H1 (cell line): ENCODE results near the gene RHOBTB1. TPM values are rescaled to one million over a fixed set of nuclear protein-coding genes. Genes with fewer than 3 reads are reported as not detected.

Source experiments
- CTCF ChIA-PET: fragments of 300-600 bp; sonication (Branson Sonifier 250); formaldehyde crosslinking; loops from one replicate; lab custom pipeline; 2021; ENCODE audit not compliant: partially characterized antibody; lab: Charles Lee
- POLR2A ChIA-PET: fragments of 300-600 bp; sonication (Branson Sonifier 250); formaldehyde crosslinking; loops from one replicate; lab custom pipeline; 2021; ENCODE audit warnings: inconsistent platforms; ENCODE audit not compliant: partially characterized antibody; lab: Charles Lee
- DNase-seq, 2 experiments: peaks; one replicate each; pipeline versions ENCODE4 v3.0.0 to v3.0.0-alpha.2; 2010 to 2022; ENCODE audit warnings: low spot score in 2 of 2, low read depth in 1 of 2, mixed read lengths in 1 of 2
- FAIRE-seq: peaks from 2 replicates; lab custom pipeline; 2011; peaks lifted over from hg19 to GRCh38; lab: Jason Lieb, UNC
- H2AFZ ChIP-seq: 2 replicates; pipeline ENCODE4 v1.8.1; 2012; ENCODE audit warnings: low read length, inconsistent platforms
- H2AK5ac ChIP-seq: 2 replicates; pipeline ENCODE4 v1.6.1; 2013; ENCODE audit warnings: low read depth, low read length
- H2BK120ac ChIP-seq: replicated peaks from 2 replicates; pipeline ENCODE3; 2013; ENCODE audit warnings: low read depth, low read length, inconsistent platforms
- H2BK12ac ChIP-seq: 2 replicates; pipeline ENCODE4 v1.6.1; 2013; ENCODE audit warnings: low read depth, low read length
- H2BK15ac ChIP-seq: 2 replicates; pipeline ENCODE4 v1.6.1; 2013; ENCODE audit warnings: low read length
- H2BK20ac ChIP-seq: 2 replicates; pipeline ENCODE4 v1.6.1; 2013; ENCODE audit warnings: low read length
- H2BK5ac ChIP-seq: 2 replicates; pipeline ENCODE4 v1.6.1; 2013; ENCODE audit warnings: low read depth, low read length
- H3K14ac ChIP-seq: 2 replicates; pipeline ENCODE4 v1.6.1; 2013; ENCODE audit warnings: inconsistent platforms; ENCODE audit not compliant: insufficient read length
- H3K18ac ChIP-seq: 2 replicates; pipeline ENCODE4 v1.6.1; 2013; ENCODE audit warnings: low read length; ENCODE audit errors: extremely low read depth
- H3K23ac ChIP-seq: 2 replicates; pipeline ENCODE4 v1.6.1; 2013; ENCODE audit warnings: inconsistent platforms; ENCODE audit not compliant: insufficient read length
- H3K23me2 ChIP-seq: 2 replicates; pipeline ENCODE4 v1.6.1; 2013; ENCODE audit warnings: low read depth, low read length
- H3K27ac ChIP-seq: 2 replicates; pipeline ENCODE4 v1.6.1; 2011; ENCODE audit warnings: low read depth, low read length, inconsistent platforms
- H3K27me3 ChIP-seq, 4 experiments: replicated peaks in 1 of 4; 1 replicate in 1 of 4; 2 replicates in 3 of 4; pipeline versions ENCODE4 v1.6.1 to v1.8.1; 2011 to 2013; ENCODE audit warnings: low read length in 3 of 4, mild to moderate bottlenecking in 3 of 4, inconsistent platforms in 2 of 4, mixed read lengths in 2 of 4, moderate library complexity in 1 of 4; ENCODE audit not compliant: control insufficient read depth in 3 of 4, insufficient read depth in 3 of 4; ENCODE audit errors: extremely low read depth in 1 of 4
- H3K36me3 ChIP-seq, 4 experiments: 2 replicates each; pipeline versions ENCODE4 v1.6.1 to v1.8.1; 2011 to 2013; ENCODE audit warnings: mild to moderate bottlenecking in 4 of 4, low read length in 3 of 4, moderate library complexity in 2 of 4, control low read depth in 1 of 4, inconsistent platforms in 1 of 4; ENCODE audit not compliant: insufficient read depth in 4 of 4, control insufficient read depth in 2 of 4
- H3K4ac ChIP-seq: replicated peaks from 2 replicates; pipeline ENCODE3; 2013; ENCODE audit warnings: low read length, low read depth, mixed read lengths, inconsistent platforms; ENCODE audit not compliant: insufficient read length
- H3K4me1 ChIP-seq, 4 experiments: replicated peaks in 1 of 4; 1 replicate in 1 of 4; 2 replicates in 3 of 4; pipeline versions ENCODE4 v1.6.1 to v1.8.1; 2011 to 2013; ENCODE audit warnings: low read length in 3 of 4, inconsistent platforms in 2 of 4, mixed read lengths in 1 of 4; ENCODE audit not compliant: insufficient read depth in 4 of 4, control insufficient read depth in 3 of 4
- H3K4me2 ChIP-seq, 2 experiments: 2 replicates each; pipeline versions ENCODE4 v1.6.1 to v1.8.1; 2011 to 2013; ENCODE audit warnings: low read depth in 2 of 2, low read length in 2 of 2, control low read depth in 1 of 2, inconsistent platforms in 1 of 2, mild to moderate bottlenecking in 1 of 2; ENCODE audit not compliant: insufficient read depth in 1 of 2
- H3K4me3 ChIP-seq, 4 experiments: fragments of 200-600, 300-600 bp in 1 of 4; sonication (generic), shearing (Covaris generic), sonication (Bioruptor Twin) in 1 of 4; 2 replicates each; pipeline versions ENCODE4 v1.5.1 to v1.8.1; 2011 to 2016; ENCODE audit warnings: low read length in 4 of 4, low read depth in 3 of 4, control low read depth in 2 of 4, inconsistent platforms in 2 of 4, mild to moderate bottlenecking in 2 of 4, mixed read lengths in 1 of 4, moderate library complexity in 1 of 4; ENCODE audit not compliant: insufficient read depth in 2 of 4; ENCODE audit errors: extremely low read depth in 1 of 4
- H3K56ac ChIP-seq: replicated peaks from 2 replicates; pipeline ENCODE3; 2013; ENCODE audit warnings: low read depth, mild to moderate bottlenecking, mixed read lengths, low read length, inconsistent platforms; ENCODE audit not compliant: insufficient read length
- H3K79me1 ChIP-seq: 2 replicates; pipeline ENCODE4 v1.6.1; 2013; ENCODE audit warnings: low read depth, low read length, control low read depth
- H3K79me2 ChIP-seq, 2 experiments: 2 replicates each; pipeline versions ENCODE4 v1.6.1 to v1.8.1; 2012 to 2013; ENCODE audit warnings: low read length in 2 of 2, mild to moderate bottlenecking in 2 of 2, inconsistent platforms in 1 of 2; ENCODE audit not compliant: insufficient read depth in 2 of 2, control insufficient read depth in 1 of 2
- H3K9ac ChIP-seq, 4 experiments: replicated peaks in 1 of 4; 1 replicate in 1 of 4; 2 replicates in 3 of 4; pipeline versions ENCODE4 v1.6.1 to v1.8.1; 2011 to 2013; ENCODE audit warnings: low read depth in 3 of 4, low read length in 3 of 4, control low read depth in 2 of 4, mild to moderate bottlenecking in 2 of 4, moderate library complexity in 2 of 4, inconsistent platforms in 1 of 4; ENCODE audit errors: extremely low read depth in 1 of 4
- H3K9me3 ChIP-seq, 2 experiments: 2 replicates each; pipeline versions ENCODE4 v1.6.1 to v1.8.1; 2012 to 2013; ENCODE audit warnings: mild to moderate bottlenecking in 2 of 2, moderate library complexity in 2 of 2, control low read depth in 1 of 2, inconsistent platforms in 1 of 2, low read depth in 1 of 2, low read length in 1 of 2, mixed read lengths in 1 of 2; ENCODE audit not compliant: insufficient read depth in 2 of 2
- H4K20me1 ChIP-seq, 2 experiments: replicated peaks in 1 of 2; 2 replicates each; pipeline versions ENCODE3 to v1.8.1; 2011 to 2013; ENCODE audit warnings: inconsistent platforms in 2 of 2, low read length in 2 of 2, mild to moderate bottlenecking in 1 of 2; ENCODE audit not compliant: insufficient read depth in 2 of 2, control insufficient read depth in 1 of 2
- H4K5ac ChIP-seq: 2 replicates; pipeline ENCODE4 v1.6.1; 2013; ENCODE audit warnings: low read length, low read depth, mixed read lengths, inconsistent platforms; ENCODE audit not compliant: insufficient read length
- H4K8ac ChIP-seq: 2 replicates; pipeline ENCODE4 v1.8.0; 2013; ENCODE audit warnings: mild to moderate bottlenecking, moderate library complexity, low read length, inconsistent platforms; ENCODE audit not compliant: insufficient read depth; ENCODE audit errors: extremely low read depth
- H4K91ac ChIP-seq: replicated peaks from 2 replicates; pipeline ENCODE3; 2013; ENCODE audit warnings: low read length, mixed read lengths, inconsistent platforms; ENCODE audit not compliant: insufficient read length
- BACH1 ChIP-seq: IDR thresholded peaks from 2 replicates; pipeline ENCODE4 v1.6.1; 2012; ENCODE audit warnings: low read length, improper control_type of control experiment
- GTF2F1 ChIP-seq: IDR thresholded peaks from 2 replicates; pipeline ENCODE4 v1.6.1; 2012; ENCODE audit warnings: low read depth, low read length, improper control_type of control experiment, borderline replicate concordance
- JUND ChIP-seq: IDR thresholded peaks from 2 replicates; pipeline ENCODE4 v1.6.1; 2011; ENCODE audit warnings: mild to moderate bottlenecking, improper control_type of control experiment, low read length
- KDM4A ChIP-seq: IDR thresholded peaks from one replicate; pipeline ENCODE4 v1.7.1; 2012; ENCODE audit warnings: low read depth, mild to moderate bottlenecking, moderate library complexity, low read length, inconsistent platforms; ENCODE audit not compliant: severe bottlenecking
- POLR2A ChIP-seq, 2 experiments: IDR thresholded peaks; 1 replicate in 1 of 2; 2 replicates in 1 of 2; pipeline ENCODE4 v1.6.1; 2011; ENCODE audit warnings: low read depth in 2 of 2, low read length in 2 of 2, mild to moderate bottlenecking in 2 of 2; ENCODE audit errors: control extremely low read depth in 1 of 2
- RAD21 ChIP-seq, 2 experiments: IDR thresholded peaks in 1 of 2; conservative IDR thresholded peaks in 1 of 2; 2 replicates each; pipeline ENCODE4 v1.6.1; 2011; ENCODE audit warnings: low read depth in 2 of 2, low read length in 2 of 2, improper control_type of control experiment in 1 of 2, inconsistent platforms in 1 of 2, mild to moderate bottlenecking in 1 of 2, moderate library complexity in 1 of 2
- RBBP5 ChIP-seq: IDR thresholded peaks from 2 replicates; pipeline ENCODE4 v1.7.1; 2012; ENCODE audit warnings: low read depth, mild to moderate bottlenecking, inconsistent platforms, low read length, moderate library complexity, borderline replicate concordance
- RFX5 ChIP-seq: IDR thresholded peaks from 2 replicates; pipeline ENCODE4 v1.6.1; 2011; ENCODE audit warnings: low read depth, low read length, improper control_type of control experiment, borderline replicate concordance
- RXRA ChIP-seq: IDR thresholded peaks from 2 replicates; pipeline ENCODE4 v1.6.1; 2011; ENCODE audit warnings: low read depth, mild to moderate bottlenecking, low read length, moderate library complexity; ENCODE audit not compliant: insufficient read depth
- TAF7 ChIP-seq: optimal IDR thresholded peaks from 2 replicates; pipeline ENCODE3; 2011; ENCODE audit warnings: low read depth, mild to moderate bottlenecking, inconsistent platforms, low read length, moderate library complexity, borderline replicate concordance
- TCF12 ChIP-seq: IDR thresholded peaks from 2 replicates; pipeline ENCODE4 v1.6.1; 2011; ENCODE audit warnings: low read depth, mild to moderate bottlenecking, low read length
- WGBS, 2 experiments: shearing (Covaris generic) in 1 of 2; methylation state at CpG; one replicate each; pipeline versions ENCODE4 v1.1.6 to v1.1.7; 2013 to 2015; ENCODE audit warnings: low lambda C conversion rate in 2 of 2, mixed read lengths in 2 of 2, inconsistent platforms in 1 of 2, low coverage in 1 of 2, missing lambda C conversion rate in 1 of 2; ENCODE audit not compliant: insufficient replicate concordance in 2 of 2, insufficient coverage in 1 of 2, insufficient read length in 1 of 2; ENCODE audit errors: extremely low coverage in 1 of 2, missing lambda C conversion rate in 1 of 2; 5-methylcytosine and 5-hydroxymethylcytosine counted together
- polyA plus RNA-seq, 7 experiments: library from polyadenylated mRNA; depleted of rRNA in 3 of 7; stranded (reverse) in 5 of 7; unstranded in 2 of 7; fragments of >200 nt in 5 of 7; fragments of 200-250 nt in 2 of 7; gene quantifications; 1 replicate in 5 of 7; 2 replicates in 1 of 7; 4 replicates in 1 of 7; pipeline versions ENCODE4 v1.2.1 to v1.2.3, GENCODE V29; 2011 to 2013; ENCODE audit warnings: missing spikeins in 2 of 7, mixed read lengths in 2 of 7
- total RNA-seq: library from RNA; stranded (reverse); fragmentation: NEBNext Ultra II Directional; extraction: Animal tissue kit (Norgen Biotek cat#: 25700); gene quantifications from 2 replicates; pipeline ENCODE4 v1.2.1, GENCODE V29; 2021

RHOBTB1 gene
- total and polyA plus RNA-seq, 2 of the 8 experiments (the other 6 are each of a cell fraction or from before 2014, with no cell fraction given) = 6.1 to 7.4 TPM

DNA sequence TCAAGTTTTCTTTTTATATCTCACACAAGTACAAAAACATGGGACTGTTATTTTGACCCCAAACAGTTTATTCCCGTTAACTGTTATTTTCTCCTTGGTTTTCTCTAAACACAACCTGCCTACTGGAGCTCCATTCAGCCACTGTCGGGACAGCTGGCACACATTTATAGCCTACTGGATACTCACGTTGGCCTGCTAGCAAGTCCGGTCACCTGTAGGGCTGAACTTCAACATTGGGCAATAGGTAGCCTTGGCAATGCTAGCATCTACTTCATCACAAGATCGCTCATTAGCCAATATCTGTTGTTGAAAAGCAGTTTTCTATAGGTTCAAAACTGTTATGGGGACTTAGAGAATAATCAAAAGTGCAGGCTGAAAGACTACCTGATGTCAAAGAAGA lies 32.3 kb downstream of the RHOBTB1 start:
- Histone ChIP-seq H3K23ac (no peak overlapping the region), H2BK5ac (no peak overlapping the region), H3K9ac (no peak overlapping the region), H3K4me3 (no peak overlapping the region), H3K79me1 (no peaks in the 10 kb centered on the region), H3K9me3 (peaks cover 0 to under 1% of the 10 kb centered on the region in 2 experiments; a peak in 1 of 4 replicates), H3K27me3 (no peaks in the 10 kb centered on the region), H3K56ac (no peak overlapping the region), H3K4me2 (no peak overlapping the region), H3K27ac (no peak overlapping the region), H2AK5ac (no peak overlapping the region), H2BK15ac (no peak overlapping the region), H2BK12ac (no peak overlapping the region), H3K4ac (no peak overlapping the region), H2BK20ac (no peak overlapping the region), H3K79me2 (no peaks in the 10 kb centered on the region), H2AFZ (no peak overlapping the region), H3K23me2 (no peaks in the 10 kb centered on the region), H3K14ac (no peak overlapping the region), H3K18ac (no peak overlapping the region), H3K36me3 (no peaks in the 10 kb centered on the region; a peak in 3 of 8 replicates), H4K5ac (no peak overlapping the region), H4K91ac (no peak overlapping the region), H3K4me1 (no peaks in the 10 kb centered on the region), H2BK120ac (no peak overlapping the region), H4K20me1 (no peaks in the 10 kb centered on the region), H4K8ac (no peak overlapping the region)
- ChIA-PET CTCF (interaction anchor here (1.4 kb wide), 1 partner anchor 14 kb away, joined by 4 read pairs; no protein-coding TSS in a partner anchor), POLR2A (no interaction called here)
- DNase-seq (no peak), FAIRE-seq (no peak)
- WGBS, 2 experiments = 87% methylated on average over 5 of the region's 5 CpGs; no CpG with 5 or more reads in 1 of the 2 experiments
- TF ChIP-seq GTF2F1 (no peak), POLR2A (IDR thresholded peaks at IDR 0.05; ENCODE audit: control extremely low read depth in 1 of 2, low read depth in 2 of 2, low read length in 2 of 2) (no peak), RAD21 (IDR thresholded peaks at IDR 0.05 in 1 of 2, conservative IDR thresholded peaks at IDR 0.05 in 1 of 2; ENCODE audit: low read depth in 2 of 2, low read length in 2 of 2) (no peak), TCF12 (no peak), TAF7 (no peak), KDM4A (no peak), RXRA (no peak), JUND (no peak), RBBP5 (no peak), BACH1 (no peak), RFX5 (no peak)
